NCI-H2196 treated with DMSO at 0.1 percent for 48 hours (cell line): ENCODE results near the gene ADGRA1.
"Not testable (repeated sequence)": the region's sequence is repeated elsewhere in the genome, so short reads cannot be mapped to it uniquely, and the experiment has no call there.

Experiments used
- DNase-seq: peaks from one replicate; lab custom pipeline; 2025; ENCODE audit not compliant: unreplicated experiment; lab: John Stamatoyannopoulos, UW

Gene ADGRA1

DNA sequence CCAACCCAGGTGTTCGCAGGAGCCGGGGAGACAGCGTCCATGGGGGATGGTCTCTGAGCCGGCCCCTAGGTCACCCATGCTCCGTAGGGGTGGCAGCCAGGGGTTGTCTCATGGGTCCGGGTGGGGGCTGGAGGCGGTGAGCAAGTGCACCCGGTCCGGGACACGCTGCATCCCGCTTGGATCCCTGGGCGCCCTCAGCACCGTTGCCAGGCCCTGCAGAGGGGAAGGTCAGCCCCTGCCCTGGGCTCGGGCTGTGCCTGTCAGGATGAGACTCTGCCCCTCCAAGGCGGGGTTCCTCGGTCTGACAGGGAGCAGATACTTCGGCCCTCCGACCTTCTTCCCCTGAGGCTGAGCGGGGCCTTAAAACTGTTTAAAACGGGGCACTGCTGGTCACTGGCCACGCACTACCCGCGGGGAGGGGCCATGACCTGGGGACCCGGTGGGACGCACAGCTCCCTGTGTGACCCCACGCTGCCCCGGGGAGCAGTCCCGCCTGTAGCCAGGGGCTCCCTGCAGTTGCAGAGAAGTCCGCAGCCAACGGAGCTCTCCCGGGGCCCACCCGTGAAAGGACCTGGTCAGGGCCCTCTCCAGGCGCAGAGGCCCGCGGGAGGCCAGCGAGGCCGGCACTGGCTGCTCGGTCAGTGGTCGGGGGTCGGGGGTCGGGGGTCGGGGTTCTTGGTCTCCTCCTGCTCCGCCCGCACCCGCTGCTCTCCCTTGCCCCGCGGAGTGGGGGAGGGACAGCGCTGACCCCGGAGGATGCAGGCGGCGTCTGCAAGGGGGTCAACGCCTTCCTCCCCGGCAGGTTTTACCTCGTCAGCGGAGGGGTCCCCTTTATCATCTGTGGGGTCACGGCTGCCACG, 38.9 kb downstream of the ADGRA1 start:
- DNase-seq = no peak

DNA sequence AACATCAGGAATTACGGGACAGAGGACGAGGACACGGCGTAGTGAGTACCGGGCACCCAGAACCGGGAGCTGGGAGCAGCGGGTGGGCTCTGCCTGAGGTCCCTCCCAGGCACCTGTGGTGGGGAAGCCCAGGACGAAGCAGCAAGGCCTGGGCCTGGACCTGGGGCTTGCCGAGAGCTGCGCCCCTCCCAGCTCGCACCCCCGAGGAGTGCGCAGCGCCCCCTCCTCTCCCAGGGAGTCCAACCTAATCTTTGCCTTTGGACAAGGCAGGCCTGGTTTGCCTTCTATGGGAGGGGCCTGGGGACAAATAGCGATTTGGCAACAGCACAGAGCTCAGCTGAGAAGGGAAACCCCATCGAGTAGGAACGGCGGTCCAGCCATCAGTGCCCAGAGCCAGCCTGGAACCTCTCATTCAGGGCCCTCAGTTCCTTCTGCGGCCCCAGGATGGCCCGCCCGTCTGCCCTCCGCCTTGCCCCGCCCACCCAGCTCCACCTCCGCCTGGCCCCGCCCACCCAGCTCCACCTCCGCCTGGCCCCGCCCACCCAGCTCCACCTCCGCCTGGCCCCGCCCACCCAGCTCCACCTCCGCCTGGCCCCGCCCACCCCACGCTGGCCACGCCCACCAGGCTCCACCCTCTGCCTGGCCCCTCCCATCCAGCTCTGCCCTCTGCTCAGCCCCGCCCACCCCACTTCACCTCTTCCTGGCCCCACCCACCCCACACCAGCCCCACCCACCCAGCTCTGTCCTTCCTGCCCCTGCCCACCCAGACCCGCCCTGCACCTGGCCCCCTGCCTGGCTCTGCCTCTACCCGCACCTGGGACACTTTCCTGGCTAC, 39.8 kb downstream of the ADGRA1 start:
- no peak for DNase-seq

DNA sequence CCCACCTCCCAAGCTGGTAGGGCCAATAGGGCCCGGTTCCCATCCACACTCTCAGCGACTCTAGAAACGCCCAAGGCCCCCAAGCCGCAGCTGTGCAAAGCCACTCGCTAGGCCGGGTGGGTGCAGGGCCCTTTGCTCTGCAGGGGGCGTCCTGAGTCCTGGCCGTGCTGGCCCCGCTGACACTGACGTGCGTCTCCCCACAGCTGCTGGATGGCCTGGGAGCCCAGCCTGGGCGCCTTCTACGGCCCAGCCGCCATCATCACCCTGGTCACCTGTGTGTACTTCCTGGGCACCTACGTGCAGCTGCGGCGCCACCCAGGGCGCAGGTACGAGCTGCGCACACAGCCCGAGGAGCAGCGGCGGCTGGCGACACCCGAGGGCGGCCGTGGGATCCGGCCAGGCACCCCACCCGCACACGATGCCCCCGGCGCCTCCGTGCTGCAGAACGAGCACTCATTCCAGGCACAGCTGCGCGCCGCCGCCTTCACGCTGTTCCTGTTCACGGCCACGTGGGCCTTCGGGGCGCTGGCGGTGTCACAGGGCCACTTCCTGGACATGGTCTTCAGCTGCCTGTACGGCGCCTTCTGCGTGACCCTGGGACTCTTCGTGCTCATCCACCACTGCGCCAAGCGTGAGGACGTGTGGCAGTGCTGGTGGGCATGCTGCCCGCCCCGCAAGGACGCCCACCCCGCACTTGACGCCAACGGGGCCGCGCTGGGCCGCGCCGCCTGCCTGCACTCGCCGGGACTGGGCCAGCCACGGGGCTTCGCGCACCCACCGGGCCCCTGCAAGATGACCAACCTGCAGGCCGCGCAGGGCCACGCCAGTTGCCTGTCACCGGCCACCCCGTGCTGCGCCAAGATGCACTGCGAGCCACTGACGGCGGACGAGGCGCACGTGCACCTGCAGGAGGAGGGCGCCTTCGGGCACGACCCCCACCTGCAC, 40.7 kb downstream of the ADGRA1 start:
- no peak for DNase-seq

DNA sequence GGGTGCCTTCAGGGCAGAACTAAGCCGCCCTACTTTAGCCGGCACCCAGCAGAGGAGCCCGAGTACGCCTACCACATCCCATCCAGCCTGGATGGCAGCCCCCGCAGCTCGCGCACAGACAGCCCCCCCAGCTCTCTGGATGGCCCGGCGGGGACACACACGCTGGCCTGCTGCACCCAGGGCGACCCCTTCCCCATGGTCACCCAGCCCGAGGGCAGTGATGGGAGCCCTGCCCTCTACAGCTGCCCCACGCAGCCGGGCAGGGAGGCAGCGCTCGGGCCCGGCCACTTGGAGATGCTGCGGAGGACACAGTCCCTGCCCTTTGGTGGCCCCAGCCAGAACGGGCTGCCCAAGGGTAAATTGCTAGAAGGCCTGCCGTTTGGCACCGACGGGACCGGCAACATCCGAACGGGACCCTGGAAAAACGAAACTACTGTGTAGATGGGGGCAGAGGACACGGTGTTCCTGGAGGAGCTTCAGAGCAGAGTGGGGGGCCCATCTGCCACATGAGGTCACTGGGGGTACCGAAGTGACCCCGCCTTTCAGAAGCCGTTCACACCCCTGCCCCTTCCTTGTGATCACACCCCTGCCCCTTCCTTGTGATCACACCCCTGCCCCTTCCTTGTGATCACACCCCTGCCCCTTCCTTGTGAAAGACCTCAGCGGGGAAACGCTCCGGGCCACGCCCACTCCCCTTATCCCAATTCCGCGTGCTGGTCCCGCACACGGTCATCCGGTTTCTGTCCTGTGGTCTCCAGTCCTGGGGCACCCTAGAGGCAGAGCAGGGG, 41.5 kb downstream of the ADGRA1 start:
- DNase-seq = no peak

DNA sequence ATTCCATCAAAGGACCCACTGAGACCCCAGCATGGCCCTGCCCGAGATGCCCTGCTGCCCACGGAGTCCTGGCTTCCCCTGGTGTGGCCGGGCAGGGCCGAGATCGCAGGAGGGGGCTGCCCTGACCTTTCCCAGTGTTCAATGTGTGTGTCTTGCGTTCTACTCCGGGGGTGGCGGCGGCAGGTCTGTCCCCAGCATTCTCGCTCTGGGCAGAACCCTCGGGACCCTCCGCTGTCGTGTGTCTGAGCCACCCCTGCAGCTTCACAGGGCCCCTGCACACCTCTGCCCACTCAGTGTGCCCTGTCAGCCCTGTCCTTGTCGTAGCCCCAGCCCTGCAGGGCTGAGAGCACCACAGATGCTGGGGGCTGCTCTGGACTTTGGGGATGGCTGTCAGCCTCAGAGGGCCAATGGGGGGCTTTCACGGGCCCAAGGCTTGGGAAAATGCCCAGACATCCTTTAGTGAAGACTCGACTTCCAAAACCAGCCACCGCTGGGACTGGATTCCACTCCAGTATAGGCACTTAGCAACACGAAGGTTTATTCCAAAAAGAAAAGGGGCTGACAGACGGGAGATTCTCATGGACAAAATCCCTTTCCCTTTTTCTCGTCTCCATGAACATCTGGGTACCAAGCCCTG, 42.3 kb downstream of the ADGRA1 start:
- DNase-seq = no peak

DNA sequence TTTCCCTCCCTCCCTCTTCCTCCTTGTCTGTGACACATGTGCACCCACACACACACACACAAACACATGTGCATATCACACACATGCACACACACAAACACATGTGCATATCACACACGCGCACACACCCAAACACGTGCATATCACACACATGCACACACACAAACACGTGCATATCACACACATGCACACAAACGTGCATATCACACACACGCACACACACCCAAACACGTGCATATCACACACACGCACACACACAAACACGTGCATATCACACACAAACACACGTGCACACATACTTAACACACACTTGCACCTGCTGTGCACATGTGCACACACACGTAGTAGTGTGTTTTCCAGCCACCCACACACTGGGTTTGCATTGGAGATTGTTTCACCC, 42.9 kb downstream of the ADGRA1 start:
- no peak for DNase-seq

DNA sequence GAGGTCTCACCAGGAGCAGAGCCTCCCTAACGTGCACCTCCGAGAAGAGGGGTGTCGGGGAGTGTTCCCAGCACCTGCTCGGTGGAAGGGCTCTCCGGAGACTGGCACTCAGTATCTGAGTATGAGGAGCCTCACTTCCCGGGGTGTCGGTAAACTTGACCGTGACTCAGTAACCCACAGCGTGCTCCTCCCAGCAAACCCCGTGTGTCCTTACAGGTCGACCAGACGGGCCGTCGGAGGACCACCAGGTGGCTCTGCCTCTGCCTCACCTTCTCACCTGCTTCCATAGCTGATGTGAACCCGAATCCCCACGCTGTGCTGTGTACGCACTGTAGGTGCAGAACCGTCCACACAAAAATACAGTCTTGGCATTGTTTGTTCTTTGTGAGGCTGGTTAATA, 43.3 kb downstream of the ADGRA1 start:
- no peak for DNase-seq

DNA sequence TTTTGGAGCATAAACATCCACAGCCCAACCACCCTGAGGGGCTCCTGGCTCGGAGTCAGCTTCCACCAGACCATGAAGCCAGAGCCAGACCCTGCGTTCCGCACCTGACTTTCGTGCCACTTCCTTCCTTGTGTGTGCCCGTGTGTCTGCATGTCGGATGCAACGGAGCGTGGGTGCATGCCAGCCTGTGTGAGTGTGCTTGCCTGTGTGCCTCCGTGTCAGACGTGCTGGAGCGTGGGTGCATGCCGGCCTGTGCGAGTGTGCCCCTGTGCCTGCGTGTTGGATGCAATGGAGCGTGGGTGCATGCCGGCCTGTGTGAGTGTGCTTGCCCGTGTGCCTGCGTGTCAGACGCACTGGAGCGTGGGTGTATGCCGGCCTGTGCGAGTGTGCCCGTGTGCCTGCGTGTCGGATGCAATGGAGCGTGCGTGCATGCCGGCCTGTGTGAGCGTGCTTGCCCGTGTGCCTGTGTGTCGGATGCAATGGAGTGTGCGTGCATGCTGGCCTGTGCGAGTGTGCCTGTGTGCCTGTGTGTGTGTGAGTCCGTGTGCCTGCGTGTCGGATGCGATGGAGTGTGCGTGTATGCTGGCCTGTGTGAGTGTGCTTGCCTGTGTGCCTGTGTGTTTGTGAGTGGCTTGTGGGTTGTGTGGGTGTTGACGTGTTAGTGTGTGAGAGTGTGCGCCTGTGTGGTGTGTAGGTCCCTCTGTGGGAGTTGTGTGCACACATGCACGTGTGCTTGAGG, 44.2 kb downstream of the ADGRA1 start:
- no peak for DNase-seq

DNA sequence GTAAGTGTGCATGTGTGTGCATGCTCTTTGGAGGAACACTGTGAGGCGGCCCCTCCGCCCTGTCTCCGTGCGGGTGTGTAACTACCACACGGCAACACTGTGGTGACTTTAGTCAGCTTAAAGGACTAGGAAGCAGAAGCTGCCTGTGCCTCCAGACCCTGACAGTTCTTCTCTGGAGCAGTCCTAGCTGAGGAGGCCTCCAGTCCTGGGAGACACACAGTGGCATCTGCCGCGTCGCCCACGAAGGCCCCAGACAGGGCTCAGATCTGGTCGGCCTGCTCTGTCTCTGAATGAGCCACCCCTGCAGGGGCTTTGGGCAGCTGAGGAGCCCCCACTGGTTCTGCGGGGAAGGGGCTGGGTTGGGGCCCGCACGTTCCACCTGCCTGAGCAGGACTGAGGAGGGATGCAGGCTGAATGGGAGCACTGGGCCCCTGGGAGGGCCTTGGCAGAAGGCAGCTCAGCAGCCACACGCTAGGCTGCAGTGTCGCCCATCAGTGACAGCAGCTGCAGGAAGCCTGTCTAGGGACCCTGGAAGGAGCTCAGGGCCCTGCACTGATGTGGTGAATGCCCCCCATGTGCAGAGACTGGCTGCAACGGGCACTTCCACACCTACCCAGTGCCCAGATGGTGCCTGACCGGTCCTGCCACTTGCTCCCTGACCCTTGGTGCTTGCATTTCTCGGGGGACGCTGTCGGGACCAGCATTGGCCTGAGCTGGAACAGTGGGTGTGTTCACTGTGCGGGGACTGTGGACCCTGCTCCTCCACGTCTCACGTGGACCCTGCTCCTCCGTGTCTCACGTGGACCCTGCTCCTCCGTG, 45.0 kb downstream of the ADGRA1 start:
- DNase-seq = no peak

DNA sequence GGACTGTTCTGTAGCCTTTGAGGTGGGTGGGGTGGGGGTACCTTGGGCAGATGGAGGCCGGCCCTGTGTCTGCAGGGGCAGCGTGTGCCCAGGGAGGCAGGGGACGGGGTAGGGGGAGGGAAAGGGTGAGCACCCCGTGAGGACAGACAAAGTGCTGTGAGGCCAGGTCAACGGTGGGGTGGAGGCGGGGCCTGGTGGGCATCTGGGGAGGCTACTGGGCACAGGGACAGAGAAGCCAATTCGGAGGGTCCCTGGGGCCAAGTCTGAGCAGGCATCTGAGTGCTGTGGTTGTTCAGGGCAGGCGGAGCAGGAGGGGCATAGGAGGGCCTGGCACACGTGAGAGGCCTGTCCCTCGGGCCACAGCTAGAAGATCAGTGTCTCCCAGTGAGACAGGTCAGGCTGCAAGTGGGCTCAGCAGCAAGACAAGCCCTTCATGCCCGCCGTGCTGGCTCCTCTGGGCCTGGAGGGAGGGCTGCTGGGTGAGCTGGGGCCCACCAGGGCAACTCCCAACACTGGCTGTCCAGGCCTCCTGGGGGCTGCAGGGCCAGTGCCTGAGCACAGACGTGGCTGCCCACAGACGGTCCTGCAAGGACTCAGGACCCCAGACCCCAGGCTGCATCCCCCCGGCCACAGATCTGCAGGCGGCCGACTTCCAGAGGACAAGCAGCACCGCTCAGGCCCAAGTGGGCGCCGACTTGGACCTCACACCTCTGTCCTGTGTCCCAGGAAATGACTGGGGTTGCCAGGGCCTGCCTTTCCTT, 45.9 kb downstream of the ADGRA1 start:
- no peak for DNase-seq

DNA sequence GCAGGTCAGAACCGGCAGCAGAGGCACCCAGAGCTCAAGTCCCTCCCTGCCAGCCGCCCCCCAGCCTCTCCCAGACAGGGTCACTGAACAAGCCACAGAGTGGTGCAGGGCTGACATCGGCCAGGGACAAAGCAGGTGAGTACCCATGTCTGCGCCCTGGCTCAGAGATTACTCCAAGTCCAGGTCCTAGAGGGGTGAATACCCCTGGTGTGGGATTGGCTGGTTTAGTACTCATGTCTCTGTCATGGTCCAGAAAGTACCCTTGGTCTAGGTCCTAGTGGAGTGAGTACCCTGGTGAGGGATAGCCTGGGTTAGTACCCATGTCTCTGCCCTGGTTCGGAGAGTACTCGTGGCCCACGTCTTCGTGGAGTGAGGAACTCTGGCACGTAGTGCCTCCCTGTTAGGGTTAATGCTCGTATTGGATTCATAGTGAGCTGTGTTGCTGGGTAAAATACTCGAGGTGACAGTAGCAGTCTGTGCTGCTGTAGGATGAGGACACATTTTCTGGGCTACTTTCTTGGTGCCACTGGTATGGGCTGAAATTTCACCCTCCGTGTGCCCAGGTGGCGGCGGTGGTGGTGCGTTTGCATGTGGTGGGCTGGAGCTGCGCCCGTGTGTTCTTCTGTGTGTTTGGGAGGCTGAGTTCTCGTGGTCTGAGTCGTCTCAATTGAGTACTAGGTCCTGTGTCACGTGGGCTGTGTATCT, 46.8 kb downstream of the ADGRA1 start:
- DNase-seq = no peak

DNA sequence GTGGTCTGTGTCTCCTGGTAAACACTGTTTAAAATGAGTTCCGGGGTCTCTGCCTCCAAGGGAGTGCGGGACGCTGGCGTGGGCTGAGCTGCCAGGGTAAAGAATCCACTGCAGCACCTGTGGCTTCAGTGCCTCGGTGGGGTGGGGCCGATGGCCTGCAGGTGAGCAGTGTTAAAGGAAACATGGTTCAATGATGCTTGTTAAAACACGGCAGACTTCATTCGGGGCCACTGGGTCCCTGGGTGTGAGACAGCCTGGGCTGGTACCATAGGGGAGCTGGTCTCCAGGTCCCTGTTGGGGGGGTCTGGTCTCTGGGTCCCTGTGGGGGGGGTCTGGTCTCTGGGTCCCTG, 47.4 kb downstream of the ADGRA1 start:
- no peak for DNase-seq

DNA sequence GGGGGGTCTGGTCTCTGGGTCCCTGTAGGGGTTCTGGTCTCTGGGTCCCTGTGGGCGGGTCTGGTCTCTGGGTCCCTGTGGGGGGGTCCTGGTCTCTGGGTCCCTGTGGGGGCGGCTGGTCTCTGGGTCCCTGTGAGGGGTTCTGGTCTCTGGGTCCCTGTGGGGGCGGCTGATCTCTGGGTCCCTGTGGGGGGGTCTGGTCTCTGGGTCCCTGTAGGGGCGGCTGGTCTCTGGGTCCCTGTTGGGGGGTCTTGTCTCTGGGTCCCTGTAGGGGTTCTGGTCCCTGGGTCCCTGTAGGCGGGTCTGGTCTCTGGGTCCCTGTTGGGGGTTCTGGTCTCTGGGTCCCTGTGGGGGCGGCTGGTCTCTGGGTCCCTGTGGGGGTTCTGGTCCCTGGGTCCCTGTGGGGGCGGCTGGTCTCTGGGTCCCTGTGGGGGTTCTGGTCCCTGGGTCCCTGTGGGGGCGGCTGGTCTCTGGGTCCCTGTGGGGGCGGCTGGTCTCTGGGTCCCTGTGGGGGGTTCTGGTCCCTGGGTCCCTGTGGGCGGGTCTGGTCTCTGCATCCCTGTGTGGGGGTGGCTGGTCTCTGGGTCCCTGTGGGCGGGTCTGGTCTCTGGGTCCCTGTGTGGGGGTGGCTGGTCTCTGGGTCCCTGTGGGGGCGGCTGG, 49.9 kb downstream of the ADGRA1 start:
- not testable (repeated sequence) for DNase-seq

DNA sequence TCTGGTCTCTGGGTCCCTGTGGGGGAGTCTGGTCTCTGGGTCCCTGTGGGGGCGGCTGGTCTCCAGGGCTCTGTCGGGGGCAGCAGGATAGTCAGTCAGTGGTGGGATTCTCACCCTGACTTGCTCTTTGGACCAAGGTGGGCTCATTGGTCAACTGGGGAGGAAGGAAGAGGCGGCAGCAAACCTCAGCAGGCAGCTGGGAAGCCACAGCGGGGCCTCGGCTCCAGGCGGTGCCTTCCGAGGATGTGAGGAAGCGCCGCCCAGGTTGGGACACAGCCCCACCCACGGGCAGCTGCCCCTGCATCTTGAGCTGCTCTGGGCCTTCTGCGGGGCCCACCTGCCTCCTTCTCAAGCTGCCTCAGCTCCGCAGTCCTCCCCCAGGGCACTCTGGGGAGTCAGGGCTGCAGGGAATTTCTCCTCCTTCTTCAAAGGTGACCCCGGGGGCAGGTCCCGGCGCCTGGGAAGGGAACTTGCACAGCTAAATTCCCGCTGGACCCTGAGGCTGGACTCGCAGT, 51.9 kb downstream of the ADGRA1 start:
- DNase-seq = no peak

DNA sequence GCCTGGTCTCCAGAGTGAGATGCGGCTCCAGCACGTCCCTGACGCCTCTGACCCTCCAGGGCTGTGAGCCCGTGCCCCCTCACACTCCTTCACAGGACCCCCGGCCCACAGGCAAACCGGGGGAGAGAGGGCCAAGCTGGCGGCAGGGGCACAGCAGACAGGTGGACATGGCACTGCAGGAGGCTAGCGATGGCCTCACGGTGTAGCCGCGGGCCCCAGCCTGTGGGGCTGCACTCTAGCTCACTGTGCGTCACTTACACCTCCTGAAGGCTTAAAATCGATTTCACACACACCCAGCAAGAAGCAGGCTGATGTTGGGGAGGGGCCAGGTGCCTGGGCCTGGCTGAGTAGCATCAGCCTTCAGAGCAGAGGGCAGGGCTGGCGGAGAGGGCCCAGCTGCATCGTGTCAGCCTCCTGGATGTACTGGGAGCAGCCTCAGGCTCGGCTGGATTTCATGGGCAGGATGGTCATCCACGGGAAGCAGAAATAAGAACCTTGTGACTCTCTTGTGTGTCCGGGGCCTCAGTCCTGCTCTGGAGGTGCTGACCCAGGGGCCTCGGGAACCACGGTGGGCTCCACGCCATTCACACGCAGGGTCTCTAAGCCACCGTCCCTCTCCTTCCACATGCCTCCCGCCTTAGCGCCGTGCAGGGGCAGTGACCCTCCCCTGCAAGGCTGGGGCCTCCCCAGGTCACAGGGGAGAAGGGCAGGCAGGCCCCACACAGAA, 52.9 kb downstream of the ADGRA1 start:
- DNase-seq = no peak
